Measurements from ENCODE around the gene PHC2. TPM values are rescaled to one million over a fixed set of nuclear protein-coding genes. Genes with fewer than 3 reads are reported as not detected.

PHC2 gene
- total RNA-seq, 1 experiment from 2014 or later, result 9.4 TPM

DNA sequence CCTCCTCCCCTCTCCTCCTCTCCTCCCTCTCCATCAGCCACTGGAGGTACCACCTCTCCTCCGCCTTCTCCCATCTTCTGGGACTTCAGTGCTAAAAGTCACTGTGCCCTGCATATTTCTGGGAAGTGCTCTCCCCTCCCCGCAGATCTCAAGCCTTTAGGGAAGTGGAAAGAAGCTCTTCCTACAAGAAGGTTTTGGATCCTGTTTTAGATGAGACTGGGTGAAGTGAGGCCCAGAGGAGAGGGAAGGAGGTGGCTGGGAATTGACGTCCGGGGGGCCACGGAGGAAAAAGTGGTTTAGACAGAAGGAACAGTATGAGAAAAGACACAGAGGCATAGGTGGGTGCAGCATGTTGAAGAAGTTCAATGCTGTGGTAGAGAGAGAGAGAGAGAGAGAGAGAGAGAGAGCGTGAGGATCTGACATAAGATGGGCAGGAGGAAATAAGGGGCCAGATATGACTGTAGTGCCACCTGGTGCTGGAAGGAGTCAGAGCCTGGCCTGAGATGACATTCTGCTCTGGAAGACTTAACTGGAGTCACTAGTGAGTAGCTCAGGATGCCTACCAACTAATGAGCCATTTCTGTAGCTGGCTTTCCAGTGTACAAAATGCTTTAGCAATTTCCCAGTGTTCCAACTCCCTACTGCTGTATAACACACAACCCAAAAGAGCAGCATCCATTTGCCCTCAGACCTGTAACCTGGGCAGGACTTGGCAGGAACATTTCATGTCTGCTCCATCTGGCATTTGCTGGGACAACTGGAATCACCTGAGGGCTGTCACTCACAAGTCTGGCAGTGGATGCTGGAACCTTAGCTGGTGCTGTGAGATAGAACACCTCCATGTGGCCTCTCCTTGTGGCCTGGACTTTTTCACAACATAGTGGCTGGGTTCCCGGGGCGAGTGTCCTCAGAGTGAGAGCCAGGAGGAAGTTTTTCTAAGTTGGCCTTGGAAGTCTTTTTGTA lies 24.9 kb upstream of the PHC2 start:
- no peak overlapping the region for H2BK15ac ChIP-seq (ENCODE audit: low read depth, low read length)
- H2BK5ac ChIP-seq (ENCODE audit: insufficient read length, low read length), result no peak overlapping the region
- H3K4me2 ChIP-seq (ENCODE audit: insufficient read depth, insufficient read length, low read length), result no peak overlapping the region
- no peak overlapping the region for H2BK12ac ChIP-seq (ENCODE audit: insufficient read length, low read depth, low read length)
- no peak overlapping the region for H3K27ac ChIP-seq (ENCODE audit: insufficient read length, low read depth, low read length)
- no peaks in the 10 kb centered on the region for H3K79me2 ChIP-seq (ENCODE audit: insufficient read depth, low read length)
- no peaks in the 10 kb centered on the region; the same call in 1 of the 2 replicates for H3K4me1 ChIP-seq (ENCODE audit: insufficient read depth, low read length)
- H4K5ac ChIP-seq (ENCODE audit: insufficient read length, low read depth, low read length), result no peak overlapping the region
- no peaks in the 10 kb centered on the region for H3K79me1 ChIP-seq (ENCODE audit: insufficient read depth, low read depth, low read length, poor library complexity, severe bottlenecking)
- H3K9ac ChIP-seq (ENCODE audit: extremely low read depth, insufficient read length, low read length), result no peak overlapping the region
- H4K91ac ChIP-seq (ENCODE audit: insufficient read length, low read depth, low read length), result no peak overlapping the region
- Mint-ChIP-seq H3K9me3 (peaks cover 0 to 2% of the 10 kb centered on the region in 2 experiments; a peak in 2 of 5 replicates), H3K36me3 (ENCODE audit: insufficient read depth in 1 of 3, low read depth in 3 of 3) (no peaks in the 10 kb centered on the region), H3K4me1 (peaks cover 7 to 10% of the 10 kb centered on the region in 2 experiments; a peak in 3 of 4 replicates), H3K27me3 (ENCODE audit: low read depth) (peaks cover 3% of the 10 kb centered on the region), H3K27ac (no peak overlapping the region), H3K4me3 (no peak overlapping the region)
- H3K4ac ChIP-seq (ENCODE audit: low read depth, low read length), result no peak overlapping the region
- no peak overlapping the region for H3K14ac ChIP-seq (ENCODE audit: insufficient read depth, low read length)
- no peak overlapping the region for H2AFZ ChIP-seq (ENCODE audit: low read length)
- peak; percentile 53 for DNase-seq
- peak; percentile 73 for TF ChIP-seq CTCF (conservative IDR thresholded peaks at IDR 0.05)
- no peak overlapping the region for H3T11ph ChIP-seq (ENCODE audit: low read length)
- H3K18ac ChIP-seq (ENCODE audit: insufficient read length, low read depth, low read length), result no peak overlapping the region
- H2AK5ac ChIP-seq (ENCODE audit: insufficient read length, low read length), result no peak overlapping the region
- H3K9me3 ChIP-seq (ENCODE audit: control insufficient read depth, low read depth, low read length), result no peaks in the 10 kb centered on the region
- H3K23ac ChIP-seq (ENCODE audit: insufficient read length, low read depth, low read length), result no peak overlapping the region
- H3K23me2 ChIP-seq (ENCODE audit: insufficient read length, low read depth, low read length, poor library complexity, severe bottlenecking), result no peaks in the 10 kb centered on the region
- no peak overlapping the region for H3K56ac ChIP-seq (ENCODE audit: insufficient read length, low read depth, low read length)
- no peak overlapping the region for H4K8ac ChIP-seq (replicated peaks; ENCODE audit: insufficient read length, low read depth, low read length)
- WGBS (ENCODE audit: extremely low coverage, insufficient read length, low lambda C conversion rate), result no CpG with 5 or more reads among the region's 8 CpGs
- H4K20me1 ChIP-seq (ENCODE audit: control insufficient read depth, insufficient read depth, insufficient read length), result no peaks in the 10 kb centered on the region
- H2BK120ac ChIP-seq (ENCODE audit: low read depth, low read length, poor library complexity, severe bottlenecking), result no peak overlapping the region
- no peak overlapping the region for H2BK20ac ChIP-seq (ENCODE audit: low read depth, low read length, poor library complexity, severe bottlenecking)
- H3K27me3 ChIP-seq (ENCODE audit: insufficient read depth, low read length), result no peaks in the 10 kb centered on the region

All from H9 (cell line).